ENCODE results near the gene NEO1. TPM values are rescaled to one million over a fixed set of nuclear protein-coding genes. Genes with fewer than 3 reads are reported as not detected.
A peak's percentile ranks its signal among the peaks of the same experiment; 100 is the strongest.

Gene NEO1
- total and polyA plus RNA-seq, 11 donors = 4.4 to 31.5 (median 11.9) TPM

DNA sequence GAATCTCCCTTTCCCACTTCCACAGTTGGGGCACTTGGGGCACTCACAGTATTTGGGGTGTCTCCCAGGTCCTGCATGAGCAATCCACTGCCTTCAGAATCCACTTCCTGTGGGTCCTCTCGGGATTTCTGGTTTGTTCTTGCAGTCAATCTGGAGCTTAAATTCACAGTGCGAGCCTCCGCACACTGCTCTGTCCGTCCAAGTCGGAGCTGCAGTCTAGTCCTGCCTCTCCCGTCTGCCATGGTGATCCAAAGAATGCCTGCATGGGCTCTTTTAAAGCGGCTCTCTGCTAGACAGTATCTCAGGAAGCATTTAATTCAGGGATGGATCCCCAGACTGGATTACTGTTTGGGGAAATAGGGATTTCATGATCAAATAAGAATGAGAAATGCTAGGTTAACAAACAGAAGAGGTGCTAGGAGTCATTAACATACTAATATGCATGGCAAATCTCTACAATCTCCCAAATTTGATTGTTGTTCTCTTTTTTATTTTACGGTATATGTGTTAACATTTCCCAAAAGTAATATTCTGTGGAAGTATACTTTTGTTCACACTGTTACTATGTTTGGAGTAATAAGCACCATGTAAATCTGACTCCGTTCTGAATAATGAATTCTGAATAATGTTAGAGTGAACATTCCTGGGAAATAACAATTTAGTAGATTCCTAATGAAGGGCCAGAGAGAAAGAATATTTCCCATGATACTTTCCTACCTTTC, 174.0 kb downstream of the NEO1 start:
- H3K36me3 ChIP-seq = no peaks in the 10 kb centered on the region
- no peak for TF ChIP-seq POLR2A (IDR thresholded peaks at IDR 0.05)
- TF ChIP-seq, protein P1, sequence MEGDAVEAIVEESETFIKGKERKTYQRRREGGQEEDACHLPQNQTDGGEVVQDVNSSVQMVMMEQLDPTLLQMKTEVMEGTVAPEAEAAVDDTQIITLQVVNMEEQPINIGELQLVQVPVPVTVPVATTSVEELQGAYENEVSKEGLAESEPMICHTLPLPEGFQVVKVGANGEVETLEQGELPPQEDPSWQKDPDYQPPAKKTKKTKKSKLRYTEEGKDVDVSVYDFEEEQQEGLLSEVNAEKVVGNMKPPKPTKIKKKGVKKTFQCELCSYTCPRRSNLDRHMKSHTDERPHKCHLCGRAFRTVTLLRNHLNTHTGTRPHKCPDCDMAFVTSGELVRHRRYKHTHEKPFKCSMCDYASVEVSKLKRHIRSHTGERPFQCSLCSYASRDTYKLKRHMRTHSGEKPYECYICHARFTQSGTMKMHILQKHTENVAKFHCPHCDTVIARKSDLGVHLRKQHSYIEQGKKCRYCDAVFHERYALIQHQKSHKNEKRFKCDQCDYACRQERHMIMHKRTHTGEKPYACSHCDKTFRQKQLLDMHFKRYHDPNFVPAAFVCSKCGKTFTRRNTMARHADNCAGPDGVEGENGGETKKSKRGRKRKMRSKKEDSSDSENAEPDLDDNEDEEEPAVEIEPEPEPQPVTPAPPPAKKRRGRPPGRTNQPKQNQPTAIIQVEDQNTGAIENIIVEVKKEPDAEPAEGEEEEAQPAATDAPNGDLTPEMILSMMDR (IDR thresholded peaks at IDR 0.05) = no peak
- peak in 3 of 4 donors; percentile 13 to 36 (median 28) for ATAC-seq
- H3K9me3 ChIP-seq = peaks cover 0 to 27% (median 0%) of the 10 kb centered on the region in 12 donors
- DNase-seq = peak in 1 of 5 donors; percentile 13
- peaks cover 0 to 9% (median 0%) of the 10 kb centered on the region in 12 donors for H3K4me1 ChIP-seq
- H3K27ac ChIP-seq = no peak overlapping the region
- intact Hi-C loops (cut with DNase I) = no loop called here
- 64 to 78% (median 70%) methylated on average over 9 of the region's 9 CpGs for WGBS, 4 donors
- no peak overlapping the region for H3K4me3 ChIP-seq
- H3K27me3 ChIP-seq = no peaks in the 10 kb centered on the region

DNA sequence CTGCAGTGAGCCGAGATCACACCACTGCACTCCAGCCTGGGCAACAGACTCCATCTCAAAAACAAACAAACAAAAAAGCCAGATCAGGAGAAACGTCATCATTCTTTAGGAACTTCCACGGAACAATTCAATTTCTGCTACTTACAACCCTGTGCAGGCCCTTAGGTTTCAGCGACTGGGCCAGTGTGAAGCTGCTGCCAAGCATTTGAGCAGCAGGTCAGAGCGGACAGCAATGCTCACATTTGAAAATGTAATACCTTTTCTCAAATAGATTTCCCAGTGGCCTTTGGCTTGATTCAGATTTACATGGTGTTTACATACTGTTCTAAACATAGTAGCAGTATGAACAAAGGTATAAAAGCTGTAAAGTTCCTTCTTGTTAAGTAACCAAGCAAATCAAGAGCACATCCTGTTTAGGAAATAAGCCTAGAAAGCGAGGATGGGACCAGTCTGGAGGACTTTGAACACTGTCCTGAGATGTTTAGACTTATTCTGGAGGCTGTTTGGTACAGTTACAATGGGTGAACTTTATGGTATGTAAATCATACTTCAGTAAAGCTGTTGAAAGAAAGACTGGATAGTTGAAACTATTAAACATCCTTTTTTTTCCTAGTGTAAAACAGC, 175.3 kb downstream of the NEO1 start:
- intact Hi-C loops (cut with DNase I) = no loop called here
- WGBS, 4 donors = 79 to 86% (median 83%) methylated on average over 6 of the region's 6 CpGs
- Histone ChIP-seq H3K27ac (no peak overlapping the region), H3K4me3 (no peak overlapping the region), H3K4me1 (peaks cover 0 to 9% (median 0%) of the 10 kb centered on the region in 12 donors), H3K36me3 (no peaks in the 10 kb centered on the region), H3K9me3 (peaks cover 0 to 27% (median 0%) of the 10 kb centered on the region in 12 donors), H3K27me3 (no peaks in the 10 kb centered on the region)
- no peak for TF ChIP-seq POLR2A (IDR thresholded peaks at IDR 0.05)
- TF ChIP-seq, protein P1 (IDR thresholded peaks at IDR 0.05) = no peak
- DNase-seq (no peak), ATAC-seq (no peak)

DNA sequence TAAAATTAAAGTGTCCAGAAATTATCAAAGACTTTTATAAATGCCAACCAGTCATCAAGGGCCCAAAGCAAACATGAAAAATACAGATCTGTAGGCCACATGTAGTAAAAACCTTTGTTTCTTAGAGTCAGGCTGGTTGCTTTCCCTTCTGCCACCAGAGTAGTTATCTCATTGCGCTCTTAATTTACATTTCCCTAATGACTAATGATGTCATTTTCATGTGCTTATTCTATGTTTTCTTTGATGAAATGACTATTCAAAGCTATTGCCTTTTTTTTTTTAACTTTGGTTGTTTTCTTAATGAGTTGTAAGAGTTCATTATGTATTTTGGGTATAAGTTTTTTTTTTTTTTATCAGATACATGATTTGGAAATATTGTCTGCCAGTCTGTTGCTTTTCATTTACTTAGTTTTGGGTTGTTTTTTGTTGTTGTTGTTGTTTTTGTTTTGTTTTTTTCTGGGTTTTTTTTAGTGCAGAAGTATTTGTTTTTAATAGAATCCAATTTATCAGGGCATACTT, 175.9 kb downstream of the NEO1 start:
- peaks cover 0 to 22% (median 0%) of the 10 kb centered on the region in 12 donors for H3K9me3 ChIP-seq
- TF ChIP-seq, protein P1 (IDR thresholded peaks at IDR 0.05) = no peak
- TF ChIP-seq POLR2A (IDR thresholded peaks at IDR 0.05) = no peak
- no peaks in the 10 kb centered on the region for H3K36me3 ChIP-seq
- DNase-seq (no peak), ATAC-seq (no peak)
- H3K27me3 ChIP-seq = no peaks in the 10 kb centered on the region
- H3K27ac ChIP-seq = no peak overlapping the region
- H3K4me1 ChIP-seq = peaks cover 0 to 9% (median 0%) of the 10 kb centered on the region in 12 donors
- intact Hi-C loops (cut with DNase I) = no loop called here
- WGBS, 4 donors = 93 to 100% (median 97%) methylated on average over 1 of the region's 1 CpG
- H3K4me3 ChIP-seq = no peak overlapping the region
